ENCODE results near the gene MAP4K4. TPM values are rescaled to one million over a fixed set of nuclear protein-coding genes. Genes with fewer than 3 reads are reported as not detected.

MAP4K4 gene
- total RNA-seq, 1 experiment from 2014 or later, result 132 TPM

- Histone ChIP-seq H2BK5ac (ENCODE audit: insufficient read length, low read length) (no peak overlapping the region), H2BK15ac (ENCODE audit: low read depth, low read length) (no peak overlapping the region), H2BK12ac (ENCODE audit: insufficient read length, low read depth, low read length) (no peak overlapping the region), H3K79me2 (ENCODE audit: insufficient read depth, low read length) (no peaks in the 10 kb centered on the region), H4K5ac (ENCODE audit: insufficient read length, low read depth, low read length) (no peak overlapping the region), H3K27me3 (ENCODE audit: insufficient read depth, low read length) (no peaks in the 10 kb centered on the region), H3K79me1 (ENCODE audit: insufficient read depth, low read depth, low read length, poor library complexity, severe bottlenecking) (no peaks in the 10 kb centered on the region), H2BK120ac (ENCODE audit: low read depth, low read length, poor library complexity, severe bottlenecking) (no peak overlapping the region), H4K20me1 (ENCODE audit: control insufficient read depth, insufficient read depth, insufficient read length) (no peaks in the 10 kb centered on the region), H3K56ac (ENCODE audit: insufficient read length, low read depth, low read length) (no peak overlapping the region), H4K8ac (replicated peaks; ENCODE audit: insufficient read length, low read depth, low read length) (no peak overlapping the region), H3K27ac (ENCODE audit: insufficient read length, low read depth, low read length) (no peak overlapping the region), H2BK20ac (ENCODE audit: low read depth, low read length, poor library complexity, severe bottlenecking) (no peak overlapping the region), H3K9me3 (ENCODE audit: control insufficient read depth, low read depth, low read length) (peaks cover 10% of the 10 kb centered on the region), H3K9ac (ENCODE audit: extremely low read depth, insufficient read length, low read length) (no peak overlapping the region), H3K23ac (ENCODE audit: insufficient read length, low read depth, low read length) (no peak overlapping the region), H3K18ac (ENCODE audit: insufficient read length, low read depth, low read length) (no peak overlapping the region), H3K23me2 (ENCODE audit: insufficient read length, low read depth, low read length, poor library complexity, severe bottlenecking) (no peaks in the 10 kb centered on the region), H2AFZ (ENCODE audit: low read length) (no peak overlapping the region), H3K14ac (ENCODE audit: insufficient read depth, low read length) (no peak overlapping the region), H3K4me2 (ENCODE audit: insufficient read depth, insufficient read length, low read length) (no peak overlapping the region), H3K4ac (ENCODE audit: low read depth, low read length) (no peak overlapping the region), H4K91ac (ENCODE audit: insufficient read length, low read depth, low read length) (no peak overlapping the region), H3T11ph (ENCODE audit: low read length) (no peak overlapping the region), H2AK5ac (ENCODE audit: insufficient read length, low read length) (no peak overlapping the region), H3K4me1 (ENCODE audit: insufficient read depth, low read length) (no peaks in the 10 kb centered on the region)
- H3K4me1 Mint-ChIP-seq, result peaks cover 0 to 8% of the 10 kb centered on the region in 2 experiments; a peak in 3 of 4 replicates
- WGBS (ENCODE audit: extremely low coverage, insufficient read length, low lambda C conversion rate), result no CpG with 5 or more reads among the region's 4 CpGs
- H3K27me3 Mint-ChIP-seq (ENCODE audit: low read depth), result no peaks in the 10 kb centered on the region; the same call in 1 of the 2 replicates
- H3K4me3 Mint-ChIP-seq, result no peak overlapping the region
- peaks cover 13 to 23% (median 14%) of the 10 kb centered on the region in 3 experiments for H3K36me3 Mint-ChIP-seq (ENCODE audit: insufficient read depth in 1 of 3, low read depth in 3 of 3)
- H3K27ac Mint-ChIP-seq, result no peak overlapping the region
- DNase-seq, result no peak
- no peak for TF ChIP-seq CTCF (conservative IDR thresholded peaks at IDR 0.05)
- peaks cover 29 to 38% of the 10 kb centered on the region in 2 experiments for H3K9me3 Mint-ChIP-seq
Observed at GRCh38 chr2:101930847-101931246, 233.3 kb downstream of the MAP4K4 start.

Measured in H9 (cell line).